NCI-H774 (cell line): ENCODE measurements around the gene GPR137C.

Experiments used
- DNase-seq: peaks from one replicate; lab custom pipeline; 2025; lab: John Stamatoyannopoulos, UW

Gene GPR137C

GRCh38 chr14:52552063-52552988, at the start of gene GPR137C, which contains the start of gene TXNDC16:
Gene GPR137C (plus strand): TSS chr14:52552836. CDS start chr14:52553148, 312 bp downstream.
Gene TXNDC16 (minus strand): TSS chr14:52552505. CDS start chr14:52543557, 8,948 bp downstream.
- DNase-seq = peak; percentile 97

GRCh38 chr14:52513249-52513648, 39.4 kb upstream of the GPR137C start:
- DNase-seq = no peak

- DNase-seq = no peak
These were observed 38.4 kb upstream of the GPR137C start for GRCh38 chr14:52514046-52514811.

GRCh38 chr14:52522033-52522432, 30.6 kb upstream of the GPR137C start:
- no peak for DNase-seq

GRCh38 chr14:52522581-52523345, 29.9 kb upstream of the GPR137C start:
- no peak for DNase-seq

- no peak for DNase-seq
These were observed 25.6 kb upstream of the GPR137C start for GRCh38 chr14:52527052-52527451.

- no peak for DNase-seq
These were observed 21.2 kb upstream of the GPR137C start for GRCh38 chr14:52531481-52531880.

GRCh38 chr14:52536269-52536668, 16.4 kb upstream of the GPR137C start:
- no peak for DNase-seq

- DNase-seq = no peak
These were observed 14.0 kb upstream of the GPR137C start for GRCh38 chr14:52538623-52539022.

- no peak for DNase-seq
These were observed 6.9 kb upstream of the GPR137C start for GRCh38 chr14:52545584-52546317.

- DNase-seq = no peak
These were observed 6.3 kb upstream of the GPR137C start for GRCh38 chr14:52546318-52546670.

GRCh38 chr14:52547027-52547426, 5.6 kb upstream of the GPR137C start:
- no peak for DNase-seq

- no peak for DNase-seq
These were observed 5.1 kb upstream of the GPR137C start for GRCh38 chr14:52547526-52547925.

- DNase-seq = no peak
These were observed 2.0 kb upstream of the GPR137C start for GRCh38 chr14:52550661-52551060.

GRCh38 chr14:52551205-52551604, 1.4 kb upstream of the GPR137C start:
- no peak for DNase-seq

- no peak for DNase-seq
These were observed 957 bp upstream of the GPR137C start for GRCh38 chr14:52551696-52552062.

- DNase-seq = no peak
These were observed 500 bp downstream of the GPR137C start for GRCh38 chr14:52553002-52553670.

- DNase-seq = peak; percentile 44
These were observed 1.3 kb downstream of the GPR137C start for GRCh38 chr14:52553671-52554575.

- no peak for DNase-seq
These were observed 6.1 kb downstream of the GPR137C start for GRCh38 chr14:52558688-52559087.

- no peak for DNase-seq
These were observed 10.5 kb downstream of the GPR137C start for GRCh38 chr14:52563120-52563519.
